Ascending aorta (tissue), 2 donors: Measurements from ENCODE around the gene EGFL8. TPM values are rescaled to one million over a fixed set of nuclear protein-coding genes. Genes with fewer than 3 reads are reported as not detected.

Experiments
- DNase-seq, 2 donors: peaks; one replicate each; pipeline ENCODE4 v3.0.0-alpha.2; 2019; ENCODE audit warnings: low spot score in 2 of 2
- H3K27ac ChIP-seq, 2 donors: fragments of 200-600 bp; sonication (generic); one replicate each; pipeline ENCODE4 v1.5.1; 2016 to 2017; ENCODE audit warnings: mild to moderate bottlenecking in 1 of 2
- H3K27me3 ChIP-seq: fragments of 200-600 bp; sonication (generic); one replicate; pipeline ENCODE4 v1.5.1; 2017
- H3K36me3 ChIP-seq, 2 donors: fragments of 200-600 bp; sonication (generic); one replicate each; pipeline ENCODE4 v1.5.1; 2016
- H3K4me1 ChIP-seq, 2 donors: fragments of 200-600 bp; sonication (generic); one replicate each; pipeline ENCODE4 v1.5.1; 2016 to 2017; ENCODE audit warnings: mild to moderate bottlenecking in 1 of 2
- H3K4me3 ChIP-seq, 2 donors: fragments of 200-600 bp; sonication (generic); one replicate each; pipeline ENCODE4 v1.5.1; 2016 to 2017; ENCODE audit warnings: mild to moderate bottlenecking in 1 of 2
- H3K9me3 ChIP-seq, 2 donors: fragments of 200-600 bp; sonication (generic); one replicate each; pipeline ENCODE4 v1.5.1; 2016
- intact Hi-C: fragments of 100-400 bp; cut with DNase I; formaldehyde crosslinking; loops from one replicate; pipeline ENCODE4 v1.15.1; 2023
- total RNA-seq: library from RNA; depleted of rRNA; stranded (reverse); fragments of >200 nt; gene quantifications from one replicate; pipeline ENCODE4 v1.1.0, GENCODE V29; 2016
- TF ChIP-seq, protein P1 (sequence below), 3 experiments: fragments of 200-600 bp in 2 of 3; fragments of 450-650 bp in 1 of 3; sonication (generic) in 2 of 3; IDR thresholded peaks; one replicate each; pipeline ENCODE4 v1.5.1; 2016 to 2019; ENCODE audit warnings: antibody characterized with exemption in 3 of 3, mild to moderate bottlenecking in 1 of 3, moderate library complexity in 1 of 3

Gene EGFL8
- total RNA-seq, 1 donor from 2014 or later, result 9.4 TPM

DNA sequence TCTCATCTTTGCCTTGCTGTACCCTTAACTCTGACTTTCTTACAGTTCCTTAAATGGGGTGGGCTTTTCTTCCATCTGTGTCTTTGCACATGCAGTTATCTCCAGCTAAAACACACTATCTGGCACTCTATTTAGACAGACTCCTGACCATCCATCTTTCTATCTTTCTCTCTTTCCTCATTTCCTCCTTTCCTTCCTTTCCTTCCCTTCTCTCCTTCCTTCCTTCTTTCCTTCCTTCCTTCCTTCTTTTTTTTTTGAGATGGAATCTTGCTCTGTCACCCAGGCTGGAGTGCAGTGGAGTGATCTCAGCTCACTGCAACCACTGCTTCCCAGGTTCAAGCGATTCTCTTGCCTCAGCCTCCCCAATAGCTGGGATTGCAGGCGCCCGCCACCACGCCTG is 51.2 kb downstream of the EGFL8 start:
- intact Hi-C loops, result no loop called here

DNA sequence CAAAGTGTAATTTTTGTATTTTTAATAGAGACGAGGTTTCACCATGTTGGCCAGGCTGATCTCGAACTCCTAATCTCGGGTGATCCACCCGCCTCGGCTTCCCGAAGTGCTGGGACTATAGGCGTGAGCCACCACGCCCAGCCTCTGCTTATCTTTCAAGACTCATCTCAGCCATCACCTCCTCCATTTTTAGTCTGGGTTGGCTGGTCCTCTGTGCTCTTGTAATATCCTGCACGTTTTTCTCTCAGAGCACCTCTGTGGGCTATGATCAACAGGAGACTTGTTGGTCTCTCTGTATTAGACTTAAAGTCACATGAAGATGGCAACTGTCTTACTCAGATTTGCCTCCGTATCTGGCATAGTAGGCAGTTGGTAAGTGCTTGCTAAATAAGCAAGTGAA is 51.9 kb downstream of the EGFL8 start:
- intact Hi-C loops, result no loop called here
- Histone ChIP-seq H3K4me3 (no peak overlapping the region), H3K27ac (no peak overlapping the region), H3K4me1 (no peaks in the 10 kb centered on the region), H3K36me3 (no peaks in the 10 kb centered on the region), H3K27me3 (no peaks in the 10 kb centered on the region), H3K9me3 (no peaks in the 10 kb centered on the region)
- TF ChIP-seq, protein P1, sequence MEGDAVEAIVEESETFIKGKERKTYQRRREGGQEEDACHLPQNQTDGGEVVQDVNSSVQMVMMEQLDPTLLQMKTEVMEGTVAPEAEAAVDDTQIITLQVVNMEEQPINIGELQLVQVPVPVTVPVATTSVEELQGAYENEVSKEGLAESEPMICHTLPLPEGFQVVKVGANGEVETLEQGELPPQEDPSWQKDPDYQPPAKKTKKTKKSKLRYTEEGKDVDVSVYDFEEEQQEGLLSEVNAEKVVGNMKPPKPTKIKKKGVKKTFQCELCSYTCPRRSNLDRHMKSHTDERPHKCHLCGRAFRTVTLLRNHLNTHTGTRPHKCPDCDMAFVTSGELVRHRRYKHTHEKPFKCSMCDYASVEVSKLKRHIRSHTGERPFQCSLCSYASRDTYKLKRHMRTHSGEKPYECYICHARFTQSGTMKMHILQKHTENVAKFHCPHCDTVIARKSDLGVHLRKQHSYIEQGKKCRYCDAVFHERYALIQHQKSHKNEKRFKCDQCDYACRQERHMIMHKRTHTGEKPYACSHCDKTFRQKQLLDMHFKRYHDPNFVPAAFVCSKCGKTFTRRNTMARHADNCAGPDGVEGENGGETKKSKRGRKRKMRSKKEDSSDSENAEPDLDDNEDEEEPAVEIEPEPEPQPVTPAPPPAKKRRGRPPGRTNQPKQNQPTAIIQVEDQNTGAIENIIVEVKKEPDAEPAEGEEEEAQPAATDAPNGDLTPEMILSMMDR (IDR thresholded peaks at IDR 0.05), result no peak
- DNase-seq, result no peak

More for the DNA sequence above, 51.2 kb downstream of the EGFL8 start:
- Histone ChIP-seq H3K27ac (no peak overlapping the region), H3K4me3 (no peak overlapping the region), H3K9me3 (no peaks in the 10 kb centered on the region), H3K4me1 (no peaks in the 10 kb centered on the region), H3K36me3 (no peaks in the 10 kb centered on the region), H3K27me3 (no peaks in the 10 kb centered on the region)
- DNase-seq, result no peak
- TF ChIP-seq, protein P1 (IDR thresholded peaks at IDR 0.05), result no peak

DNA sequence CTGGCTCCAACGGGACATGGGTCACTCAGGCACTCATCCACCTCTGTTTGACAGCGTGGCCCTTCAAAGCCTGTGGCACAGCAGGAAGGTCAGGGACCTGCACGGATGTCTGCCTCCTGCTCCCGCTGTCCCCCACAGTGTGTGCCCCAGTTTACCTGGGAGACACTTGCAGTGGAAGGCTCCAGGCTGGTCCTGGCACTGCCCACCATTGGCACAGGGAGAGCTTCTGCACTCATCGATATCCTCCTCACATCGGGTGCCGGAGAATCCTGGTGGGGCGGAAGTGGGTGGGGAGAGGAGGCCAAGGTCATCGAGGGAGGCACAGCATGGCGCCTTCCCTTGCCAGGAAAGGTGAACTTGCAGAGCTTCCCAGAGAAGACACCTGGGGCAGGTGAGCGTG is 52.6 kb downstream of the EGFL8 start:
- no peak for DNase-seq
- no peaks in the 10 kb centered on the region for H3K36me3 ChIP-seq
- intact Hi-C loops, result no loop called here

More for the DNA sequence above, 52.6 kb downstream of the EGFL8 start:
- Histone ChIP-seq H3K27me3 (no peaks in the 10 kb centered on the region), H3K27ac (no peak overlapping the region), H3K9me3 (no peaks in the 10 kb centered on the region), H3K4me3 (no peak overlapping the region), H3K4me1 (no peaks in the 10 kb centered on the region)
- TF ChIP-seq, protein P1 (IDR thresholded peaks at IDR 0.05), result no peak

Other genes starting within 250 kb of the EGFL8 start
- gene C2, start 236.9 kb upstream of the EGFL8 start, total RNA-seq, result 18.6 TPM
- 132 TPM for gene CFB, start 218.5 kb upstream of the EGFL8 start, total RNA-seq
- 208 TPM for gene NELFE, start 205.6 kb upstream of the EGFL8 start, total RNA-seq
- 77.4 TPM for gene SKIC2, start 205.4 kb upstream of the EGFL8 start, total RNA-seq
- gene DXO, start 192.5 kb upstream of the EGFL8 start, total RNA-seq, result 18.0 TPM
- 147 TPM for gene C4A, start 182.5 kb upstream of the EGFL8 start, total RNA-seq
- gene C4B, start 149.8 kb upstream of the EGFL8 start, total RNA-seq, result 133 TPM
- 14.0 TPM for gene CYP21A2, start 126.2 kb upstream of the EGFL8 start, total RNA-seq
- 493 TPM for gene TNXB, start 55.3 kb upstream of the EGFL8 start, total RNA-seq
- 123 TPM for gene ATF6B, start 36.3 kb upstream of the EGFL8 start, total RNA-seq
- not detected for gene FKBPL, start 34.3 kb upstream of the EGFL8 start, total RNA-seq
- 1.4 TPM for gene PRRT1, start 12.7 kb upstream of the EGFL8 start, total RNA-seq
- gene PPT2, start 10.5 kb upstream of the EGFL8 start, total RNA-seq, result 839 TPM
- 136 TPM for gene AGPAT1, start 11.5 kb downstream of the EGFL8 start, total RNA-seq
- 73.0 TPM for gene RNF5, start 13.8 kb downstream of the EGFL8 start, total RNA-seq
- 6.1 TPM for gene AGER, start 19.7 kb downstream of the EGFL8 start, total RNA-seq
- gene PBX2, start 25.6 kb downstream of the EGFL8 start, total RNA-seq, result 18.1 TPM
- 19.4 TPM for gene GPSM3, start 28.0 kb downstream of the EGFL8 start, total RNA-seq
- 198 TPM for gene NOTCH4, start 59.5 kb downstream of the EGFL8 start, total RNA-seq
- not detected for gene TSBP1, start 207.3 kb downstream of the EGFL8 start, total RNA-seq
- not detected for gene BTNL2, start 242.6 kb downstream of the EGFL8 start, total RNA-seq